Breast epithelium (tissue), 3 donors: ENCODE data around the gene MEF2D.

Source experiments
- CTCF ChIP-seq, 3 donors: fragments of 450-650 bp; IDR thresholded peaks; one replicate each; pipeline ENCODE4 v1.5.1; 2016 to 2017; ENCODE audit warnings: antibody characterized with exemption in 3 of 3, mild to moderate bottlenecking in 3 of 3, moderate library complexity in 3 of 3
- POLR2A ChIP-seq: fragments of 450-650 bp; IDR thresholded peaks from one replicate; pipeline ENCODE4 v1.6.1; 2016; ENCODE audit warnings: antibody characterized with exemption, mild to moderate bottlenecking, moderate library complexity
- POLR2AphosphoS5 ChIP-seq, 3 donors: sonication (generic); formaldehyde crosslinking; IDR thresholded peaks; one replicate each; pipeline ENCODE4 v1.6.1; 2017; ENCODE audit warnings: antibody characterized with exemption in 3 of 3

GRCh38 chr1:156527584-156527983 is 27.0 kb upstream of the MEF2D start:
- TF ChIP-seq CTCF (IDR thresholded peaks at IDR 0.05) (no peak), POLR2A (no peak), POLR2AphosphoS5 (IDR thresholded peaks at IDR 0.05) (no peak)
